H1 (cell line): Measurements from ENCODE around the gene LIPG. TPM values are rescaled to one million over a fixed set of nuclear protein-coding genes. Genes with fewer than 3 reads are reported as not detected.
"Not testable (repeated sequence)": the region's sequence is repeated elsewhere in the genome, so short reads cannot be mapped to it uniquely, and the experiment has no call there.

Experiments
- CTCF ChIA-PET: fragments of 300-600 bp; sonication (Branson Sonifier 250); formaldehyde crosslinking; loops from one replicate; lab custom pipeline; 2021; ENCODE audit not compliant: partially characterized antibody; lab: Charles Lee
- POLR2A ChIA-PET: fragments of 300-600 bp; sonication (Branson Sonifier 250); formaldehyde crosslinking; loops from one replicate; lab custom pipeline; 2021; ENCODE audit warnings: inconsistent platforms; ENCODE audit not compliant: partially characterized antibody; lab: Charles Lee
- DNase-seq, 2 experiments: peaks; one replicate each; pipeline versions ENCODE4 v3.0.0 to v3.0.0-alpha.2; 2010 to 2022; ENCODE audit warnings: low spot score in 2 of 2, low read depth in 1 of 2, mixed read lengths in 1 of 2
- FAIRE-seq: peaks from 2 replicates; lab custom pipeline; 2011; peaks lifted over from hg19 to GRCh38; lab: Jason Lieb, UNC
- H2AFZ ChIP-seq: 2 replicates; pipeline ENCODE4 v1.8.1; 2012; ENCODE audit warnings: low read length, inconsistent platforms
- H2AK5ac ChIP-seq: 2 replicates; pipeline ENCODE4 v1.6.1; 2013; ENCODE audit warnings: low read depth, low read length
- H2BK120ac ChIP-seq: replicated peaks from 2 replicates; pipeline ENCODE3; 2013; ENCODE audit warnings: low read depth, low read length, inconsistent platforms
- H2BK12ac ChIP-seq: 2 replicates; pipeline ENCODE4 v1.6.1; 2013; ENCODE audit warnings: low read depth, low read length
- H2BK15ac ChIP-seq: 2 replicates; pipeline ENCODE4 v1.6.1; 2013; ENCODE audit warnings: low read length
- H2BK20ac ChIP-seq: 2 replicates; pipeline ENCODE4 v1.6.1; 2013; ENCODE audit warnings: low read length
- H2BK5ac ChIP-seq: 2 replicates; pipeline ENCODE4 v1.6.1; 2013; ENCODE audit warnings: low read depth, low read length
- H3K14ac ChIP-seq: 2 replicates; pipeline ENCODE4 v1.6.1; 2013; ENCODE audit warnings: inconsistent platforms; ENCODE audit not compliant: insufficient read length
- H3K18ac ChIP-seq: 2 replicates; pipeline ENCODE4 v1.6.1; 2013; ENCODE audit warnings: low read length; ENCODE audit errors: extremely low read depth
- H3K23ac ChIP-seq: 2 replicates; pipeline ENCODE4 v1.6.1; 2013; ENCODE audit warnings: inconsistent platforms; ENCODE audit not compliant: insufficient read length
- H3K23me2 ChIP-seq: 2 replicates; pipeline ENCODE4 v1.6.1; 2013; ENCODE audit warnings: low read depth, low read length
- H3K27ac ChIP-seq: 2 replicates; pipeline ENCODE4 v1.6.1; 2011; ENCODE audit warnings: low read depth, low read length, inconsistent platforms
- H3K27me3 ChIP-seq, 4 experiments: replicated peaks in 1 of 4; 1 replicate in 1 of 4; 2 replicates in 3 of 4; pipeline versions ENCODE4 v1.6.1 to v1.8.1; 2011 to 2013; ENCODE audit warnings: low read length in 3 of 4, mild to moderate bottlenecking in 3 of 4, inconsistent platforms in 2 of 4, mixed read lengths in 2 of 4, moderate library complexity in 1 of 4; ENCODE audit not compliant: control insufficient read depth in 3 of 4, insufficient read depth in 3 of 4; ENCODE audit errors: extremely low read depth in 1 of 4
- H3K36me3 ChIP-seq, 4 experiments: 2 replicates each; pipeline versions ENCODE4 v1.6.1 to v1.8.1; 2011 to 2013; ENCODE audit warnings: mild to moderate bottlenecking in 4 of 4, low read length in 3 of 4, moderate library complexity in 2 of 4, control low read depth in 1 of 4, inconsistent platforms in 1 of 4; ENCODE audit not compliant: insufficient read depth in 4 of 4, control insufficient read depth in 2 of 4
- H3K4ac ChIP-seq: replicated peaks from 2 replicates; pipeline ENCODE3; 2013; ENCODE audit warnings: low read length, low read depth, mixed read lengths, inconsistent platforms; ENCODE audit not compliant: insufficient read length
- H3K4me1 ChIP-seq, 4 experiments: replicated peaks in 1 of 4; 1 replicate in 1 of 4; 2 replicates in 3 of 4; pipeline versions ENCODE4 v1.6.1 to v1.8.1; 2011 to 2013; ENCODE audit warnings: low read length in 3 of 4, inconsistent platforms in 2 of 4, mixed read lengths in 1 of 4; ENCODE audit not compliant: insufficient read depth in 4 of 4, control insufficient read depth in 3 of 4
- H3K4me2 ChIP-seq, 2 experiments: 2 replicates each; pipeline versions ENCODE4 v1.6.1 to v1.8.1; 2011 to 2013; ENCODE audit warnings: low read depth in 2 of 2, low read length in 2 of 2, control low read depth in 1 of 2, inconsistent platforms in 1 of 2, mild to moderate bottlenecking in 1 of 2; ENCODE audit not compliant: insufficient read depth in 1 of 2
- H3K4me3 ChIP-seq, 4 experiments: fragments of 200-600, 300-600 bp in 1 of 4; sonication (generic), shearing (Covaris generic), sonication (Bioruptor Twin) in 1 of 4; 2 replicates each; pipeline versions ENCODE4 v1.5.1 to v1.8.1; 2011 to 2016; ENCODE audit warnings: low read length in 4 of 4, low read depth in 3 of 4, control low read depth in 2 of 4, inconsistent platforms in 2 of 4, mild to moderate bottlenecking in 2 of 4, mixed read lengths in 1 of 4, moderate library complexity in 1 of 4; ENCODE audit not compliant: insufficient read depth in 2 of 4; ENCODE audit errors: extremely low read depth in 1 of 4
- H3K56ac ChIP-seq: replicated peaks from 2 replicates; pipeline ENCODE3; 2013; ENCODE audit warnings: low read depth, mild to moderate bottlenecking, mixed read lengths, low read length, inconsistent platforms; ENCODE audit not compliant: insufficient read length
- H3K79me1 ChIP-seq: 2 replicates; pipeline ENCODE4 v1.6.1; 2013; ENCODE audit warnings: low read depth, low read length, control low read depth
- H3K79me2 ChIP-seq, 2 experiments: 2 replicates each; pipeline versions ENCODE4 v1.6.1 to v1.8.1; 2012 to 2013; ENCODE audit warnings: low read length in 2 of 2, mild to moderate bottlenecking in 2 of 2, inconsistent platforms in 1 of 2; ENCODE audit not compliant: insufficient read depth in 2 of 2, control insufficient read depth in 1 of 2
- H3K9ac ChIP-seq, 4 experiments: replicated peaks in 1 of 4; 1 replicate in 1 of 4; 2 replicates in 3 of 4; pipeline versions ENCODE4 v1.6.1 to v1.8.1; 2011 to 2013; ENCODE audit warnings: low read depth in 3 of 4, low read length in 3 of 4, control low read depth in 2 of 4, mild to moderate bottlenecking in 2 of 4, moderate library complexity in 2 of 4, inconsistent platforms in 1 of 4; ENCODE audit errors: extremely low read depth in 1 of 4
- H3K9me3 ChIP-seq, 2 experiments: 2 replicates each; pipeline versions ENCODE4 v1.6.1 to v1.8.1; 2012 to 2013; ENCODE audit warnings: mild to moderate bottlenecking in 2 of 2, moderate library complexity in 2 of 2, control low read depth in 1 of 2, inconsistent platforms in 1 of 2, low read depth in 1 of 2, low read length in 1 of 2, mixed read lengths in 1 of 2; ENCODE audit not compliant: insufficient read depth in 2 of 2
- H4K20me1 ChIP-seq, 2 experiments: replicated peaks in 1 of 2; 2 replicates each; pipeline versions ENCODE3 to v1.8.1; 2011 to 2013; ENCODE audit warnings: inconsistent platforms in 2 of 2, low read length in 2 of 2, mild to moderate bottlenecking in 1 of 2; ENCODE audit not compliant: insufficient read depth in 2 of 2, control insufficient read depth in 1 of 2
- H4K5ac ChIP-seq: 2 replicates; pipeline ENCODE4 v1.6.1; 2013; ENCODE audit warnings: low read length, low read depth, mixed read lengths, inconsistent platforms; ENCODE audit not compliant: insufficient read length
- H4K8ac ChIP-seq: 2 replicates; pipeline ENCODE4 v1.8.0; 2013; ENCODE audit warnings: mild to moderate bottlenecking, moderate library complexity, low read length, inconsistent platforms; ENCODE audit not compliant: insufficient read depth; ENCODE audit errors: extremely low read depth
- H4K91ac ChIP-seq: replicated peaks from 2 replicates; pipeline ENCODE3; 2013; ENCODE audit warnings: low read length, mixed read lengths, inconsistent platforms; ENCODE audit not compliant: insufficient read length
- WGBS, 2 experiments: shearing (Covaris generic) in 1 of 2; methylation state at CpG; one replicate each; pipeline versions ENCODE4 v1.1.6 to v1.1.7; 2013 to 2015; ENCODE audit warnings: low lambda C conversion rate in 2 of 2, mixed read lengths in 2 of 2, inconsistent platforms in 1 of 2, low coverage in 1 of 2, missing lambda C conversion rate in 1 of 2; ENCODE audit not compliant: insufficient replicate concordance in 2 of 2, insufficient coverage in 1 of 2, insufficient read length in 1 of 2; ENCODE audit errors: extremely low coverage in 1 of 2, missing lambda C conversion rate in 1 of 2; 5-methylcytosine and 5-hydroxymethylcytosine counted together
- polyA plus RNA-seq, 7 experiments: library from polyadenylated mRNA; depleted of rRNA in 3 of 7; stranded (reverse) in 5 of 7; unstranded in 2 of 7; fragments of >200 nt in 5 of 7; fragments of 200-250 nt in 2 of 7; gene quantifications; 1 replicate in 5 of 7; 2 replicates in 1 of 7; 4 replicates in 1 of 7; pipeline versions ENCODE4 v1.2.1 to v1.2.3, GENCODE V29; 2011 to 2013; ENCODE audit warnings: missing spikeins in 2 of 7, mixed read lengths in 2 of 7
- total RNA-seq: library from RNA; stranded (reverse); fragmentation: NEBNext Ultra II Directional; extraction: Animal tissue kit (Norgen Biotek cat#: 25700); gene quantifications from 2 replicates; pipeline ENCODE4 v1.2.1, GENCODE V29; 2021

LIPG gene
- total and polyA plus RNA-seq, 2 of the 8 experiments (the other 6 are each of a cell fraction or from before 2014, with no cell fraction given): 9.2 to 9.8 TPM

GRCh38 chr18:49515003-49515402 lies 46.9 kb upstream of the LIPG start:
- not testable (repeated sequence) for H3K9me3 ChIP-seq, H2BK5ac ChIP-seq, H3K27me3 ChIP-seq, H3K56ac ChIP-seq, H2AFZ ChIP-seq, H3K4me3 ChIP-seq, H2BK15ac ChIP-seq, H4K5ac ChIP-seq, H3K23ac ChIP-seq, DNase-seq, H3K4ac ChIP-seq, H3K23me2 ChIP-seq, H3K27ac ChIP-seq, H4K20me1 ChIP-seq, H3K79me2 ChIP-seq, H4K8ac ChIP-seq, H2AK5ac ChIP-seq, FAIRE-seq, H3K18ac ChIP-seq, H2BK20ac ChIP-seq, H3K4me2 ChIP-seq, H2BK120ac ChIP-seq, H3K14ac ChIP-seq, H4K91ac ChIP-seq, H3K79me1 ChIP-seq, H3K9ac ChIP-seq, H3K36me3 ChIP-seq
- ChIA-PET CTCF (interaction anchor here (0.7 to 2.5 kb wide), 6 partner anchors 9 to 781 kb away, joined by 3 to 12 read pairs (median 4); no protein-coding TSS in a partner anchor), POLR2A (interaction anchor here (1.6 kb wide), 1 partner anchor 21 kb away, joined by 5 read pairs; no protein-coding TSS in a partner anchor)
- 70% methylated on average over 5 of the region's 5 CpGs; no CpG with 5 or more reads in 1 of the 2 experiments for WGBS, 2 experiments
- Histone ChIP-seq H3K4me1 (peaks cover 5 to 16% (median 12%) of the 10 kb centered on the region in 4 experiments; a peak in 5 of 7 replicates), H2BK12ac (0 out of 2 replicates have a peak overlapping the region, but pooled peaks have one; percentile 50)
